Endodermal cell (in vitro differentiated cells): Measurements from ENCODE around the gene ALG14. TPM values are rescaled to one million over a fixed set of nuclear protein-coding genes. Genes with fewer than 3 reads are reported as not detected.

Experiments used
- DNase-seq: peaks from one replicate; pipeline ENCODE4 v3.0.0-alpha.2; 2017
- H3K27ac ChIP-seq: 2 replicates; pipeline ENCODE4 v1.5.1; 2013; ENCODE audit warnings: mild to moderate bottlenecking, low read depth, low read length, moderate library complexity
- H3K27me3 ChIP-seq: 2 replicates; pipeline ENCODE4 v1.6.1; 2013; ENCODE audit warnings: mild to moderate bottlenecking, low read length, moderate library complexity; ENCODE audit not compliant: insufficient read depth, control insufficient read depth, poor library complexity, severe bottlenecking
- H3K36me3 ChIP-seq: 2 replicates; pipeline ENCODE4 v1.7.0; 2013; ENCODE audit warnings: mild to moderate bottlenecking, low read length, moderate library complexity; ENCODE audit not compliant: control insufficient read depth, insufficient read depth
- H3K4me1 ChIP-seq: one replicate; pipeline ENCODE4 v1.7.0; 2013; ENCODE audit warnings: low read length; ENCODE audit not compliant: control insufficient read depth, insufficient read depth
- H3K4me3 ChIP-seq: 2 replicates; pipeline ENCODE4 v1.5.1; 2013; ENCODE audit warnings: mild to moderate bottlenecking, low read length, moderate library complexity
- H3K9ac ChIP-seq: 2 replicates; pipeline ENCODE4 v1.6.1; 2013; ENCODE audit warnings: mild to moderate bottlenecking, low read length, moderate library complexity; ENCODE audit not compliant: poor library complexity, severe bottlenecking; ENCODE audit errors: extremely low read depth
- H3K9me3 ChIP-seq: 2 replicates; pipeline ENCODE4 v1.6.1; 2013; ENCODE audit warnings: mild to moderate bottlenecking, low read length, moderate library complexity; ENCODE audit not compliant: control insufficient read depth
- H3K27ac Mint-ChIP-seq: 2 replicates; pipeline ENCODE4 v1.8.0; 2020; ENCODE audit warnings: mixed read lengths
- H3K27me3 Mint-ChIP-seq: 2 replicates; pipeline ENCODE4 v1.8.0; 2021; ENCODE audit warnings: mild to moderate bottlenecking, mixed read lengths; ENCODE audit not compliant: insufficient read depth
- H3K36me3 Mint-ChIP-seq: 2 replicates; pipeline ENCODE4 v1.8.0; 2020; ENCODE audit warnings: low read depth, mixed read lengths
- H3K4me1 Mint-ChIP-seq: 2 replicates; pipeline ENCODE4 v1.8.0; 2020; ENCODE audit warnings: mixed read lengths
- H3K4me3 Mint-ChIP-seq: 2 replicates; pipeline ENCODE4 v1.8.0; 2020; ENCODE audit warnings: mild to moderate bottlenecking, moderate library complexity, mixed read lengths
- H3K9me3 Mint-ChIP-seq: 2 replicates; pipeline ENCODE4 v1.8.0; 2020; ENCODE audit warnings: mild to moderate bottlenecking, mixed read lengths
- CTCF ChIP-seq: fragments of 200-600 bp; sonication (generic); conservative IDR thresholded peaks from 2 replicates; pipeline ENCODE4 v1.5.0; 2021; ENCODE audit warnings: antibody characterized with exemption, mild to moderate bottlenecking
- WGBS, 2 experiments: methylation state at CpG; one replicate each; pipeline versions ENCODE4 v1.1.5 to v1.1.7; 2013; ENCODE audit warnings: missing lambda C conversion rate in 2 of 2, mixed read lengths in 1 of 2; ENCODE audit not compliant: insufficient coverage in 1 of 2, insufficient read length in 1 of 2; 5-methylcytosine and 5-hydroxymethylcytosine counted together
- total RNA-seq, 2 donors: library from RNA; stranded (reverse); fragmentation: NEBNext Ultra II Directional in 1 of 2; extraction: Animal tissue kit (Norgen Biotek cat#: 25700) in 1 of 2; gene quantifications; 2 replicates in 1 of 2; 3 replicates in 1 of 2; pipeline ENCODE4 v1.2.1, GENCODE V29; 2021

ALG14 gene
- total RNA-seq, 2 donors from 2014 or later = 5.9 to 7.0 TPM

- Histone ChIP-seq H3K27ac (no peak overlapping the region), H3K9ac (no peak overlapping the region), H3K4me1 (peaks cover 4% of the 10 kb centered on the region), H3K4me3 (no peak overlapping the region), H3K36me3 (no peaks in the 10 kb centered on the region), H3K27me3 (no peaks in the 10 kb centered on the region), H3K9me3 (no peaks in the 10 kb centered on the region)
- TF ChIP-seq CTCF = no peak
- Mint-ChIP-seq H3K36me3 (no peaks in the 10 kb centered on the region), H3K4me3 (no peak overlapping the region), H3K9me3 (no peaks in the 10 kb centered on the region), H3K4me1 (peaks cover 5% of the 10 kb centered on the region), H3K27me3 (no peaks in the 10 kb centered on the region), H3K27ac (no peak overlapping the region)
- no peak for DNase-seq
- WGBS, 2 experiments = 94 to 100% methylated on average over 1 of the region's 1 CpG
Observed at GRCh38 chr1:94981575-94981973, 91.2 kb downstream of the ALG14 start.

DNA sequence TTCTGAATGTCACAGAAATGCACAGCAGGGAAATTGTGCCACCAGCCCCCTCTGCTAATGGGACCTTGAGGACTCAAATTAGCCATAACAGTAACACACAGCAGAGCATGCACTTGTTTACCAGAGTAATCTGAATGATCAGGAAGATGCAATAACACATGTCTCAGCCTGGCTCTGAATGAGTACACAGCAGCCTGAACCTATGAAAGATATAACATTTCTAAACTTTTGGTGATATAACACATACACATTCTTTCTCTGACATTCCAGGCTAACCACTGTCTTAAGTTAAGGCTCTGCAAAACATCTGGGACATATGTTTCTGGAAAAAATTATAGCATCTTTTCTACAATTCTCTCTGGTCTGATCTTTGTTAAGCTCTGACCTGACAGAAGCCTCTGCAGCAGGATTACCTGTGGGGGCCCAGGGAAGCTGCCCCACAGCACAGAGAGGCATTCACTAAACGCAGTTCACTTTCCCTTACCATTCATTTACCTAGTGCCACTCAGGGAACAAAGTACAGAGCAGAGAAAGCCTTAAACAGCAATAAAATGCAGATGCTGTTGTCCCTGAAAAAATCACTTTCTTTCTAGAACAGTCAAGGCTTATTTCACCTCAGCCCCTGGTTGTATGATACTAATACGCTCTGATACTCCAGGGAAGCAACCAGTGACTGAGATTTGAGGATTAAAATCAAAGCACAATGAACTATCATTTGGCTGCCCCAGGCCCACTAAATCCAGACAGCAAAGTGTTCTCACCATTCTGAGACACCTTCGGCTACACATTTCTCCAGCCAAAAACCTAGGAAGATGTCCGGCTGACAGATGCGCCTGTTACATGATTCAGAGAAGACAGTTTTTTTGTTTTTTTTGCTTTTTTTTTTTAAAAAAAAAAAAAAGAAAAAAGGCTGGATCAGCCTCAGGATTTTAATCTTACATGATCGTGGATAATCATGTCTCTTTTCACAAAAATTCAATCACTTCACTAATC, 91.9 kb downstream of the ALG14 start:
- Histone ChIP-seq H3K27me3 (no peaks in the 10 kb centered on the region), H3K9ac (no peak overlapping the region), H3K4me3 (no peak overlapping the region), H3K9me3 (no peaks in the 10 kb centered on the region), H3K27ac (no peak overlapping the region), H3K4me1 (peaks cover 4% of the 10 kb centered on the region), H3K36me3 (no peaks in the 10 kb centered on the region)
- 94 to 100% methylated on average over 4 to 6 of the region's 6 CpGs for WGBS, 2 experiments
- Mint-ChIP-seq H3K36me3 (no peaks in the 10 kb centered on the region), H3K4me1 (peaks cover 5% of the 10 kb centered on the region), H3K27ac (no peak overlapping the region), H3K9me3 (peaks cover 1% of the 10 kb centered on the region), H3K27me3 (no peaks in the 10 kb centered on the region), H3K4me3 (no peak overlapping the region)
- no peak for TF ChIP-seq CTCF
- DNase-seq = no peak

DNA sequence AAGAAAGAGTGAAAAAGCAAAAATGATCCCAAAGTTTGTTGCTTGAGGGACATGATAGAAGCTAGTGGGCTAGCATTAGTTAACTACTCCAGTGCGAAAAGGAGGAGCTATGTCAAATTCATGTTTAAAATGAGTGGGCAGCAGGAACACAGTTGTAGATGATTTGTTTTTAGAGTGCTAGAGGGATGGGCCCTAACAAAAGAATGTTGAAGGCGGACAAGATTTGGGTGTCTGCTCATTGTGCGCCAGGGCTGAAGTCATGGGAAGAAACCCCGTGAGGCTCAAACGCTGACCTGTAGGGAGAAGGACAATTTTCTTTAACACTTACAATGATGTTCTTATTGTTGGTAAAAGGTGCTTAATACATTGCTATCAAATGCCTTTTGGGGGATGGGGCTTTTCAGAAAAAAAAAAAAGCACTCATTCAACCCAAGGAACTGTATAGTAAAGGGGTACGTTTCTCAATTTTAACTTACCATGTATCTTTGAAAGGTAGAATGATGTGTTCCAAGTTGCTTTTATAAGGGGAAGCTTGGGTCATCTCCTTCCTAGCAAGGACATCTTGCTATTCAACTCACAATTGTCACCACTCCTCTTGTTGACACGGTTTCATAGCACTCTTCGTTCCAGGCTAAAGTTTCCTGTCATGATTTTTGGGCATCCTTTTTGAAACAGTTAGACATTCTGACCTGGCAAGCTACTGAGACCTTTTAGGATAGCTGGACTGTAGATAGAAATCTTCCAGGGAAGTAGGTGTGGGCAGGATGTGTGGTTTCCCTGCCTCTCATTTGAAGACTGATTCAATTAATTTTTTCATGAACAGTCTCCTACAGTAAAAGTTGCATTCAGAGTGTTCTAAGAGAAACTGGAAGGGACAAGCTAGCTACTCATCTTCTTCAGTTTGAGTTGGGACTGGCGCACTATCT, 92.8 kb downstream of the ALG14 start:
- Mint-ChIP-seq H3K9me3 (peaks cover 1% of the 10 kb centered on the region), H3K27me3 (no peaks in the 10 kb centered on the region), H3K4me1 (peaks cover 5% of the 10 kb centered on the region), H3K4me3 (no peak overlapping the region), H3K27ac (no peak overlapping the region), H3K36me3 (no peaks in the 10 kb centered on the region)
- WGBS, 2 experiments = 94 to 98% methylated on average over 8 to 9 of the region's 9 CpGs
- Histone ChIP-seq H3K27ac (no peak overlapping the region), H3K9ac (no peak overlapping the region), H3K4me3 (no peak overlapping the region), H3K4me1 (peaks cover 4% of the 10 kb centered on the region), H3K9me3 (peaks cover 5% of the 10 kb centered on the region), H3K27me3 (no peaks in the 10 kb centered on the region), H3K36me3 (no peaks in the 10 kb centered on the region)
- no peak for TF ChIP-seq CTCF
- DNase-seq = no peak
